OCI-LY7 (cell line): ENCODE data around the gene HOXB3. TPM values are rescaled to one million over a fixed set of nuclear protein-coding genes. Genes with fewer than 3 reads are reported as not detected.

Experiments used
- BruUV-seq: library from RNA; stranded (reverse); fragments of 400-500 nt; replicated peaks from 2 replicates; lab custom pipeline; 2021; lab: Mats Ljungman, UMichigan
- CTCF ChIA-PET: fragments of 300-600 bp; sonication (Branson Sonifier 250); formaldehyde crosslinking; loops from one replicate; lab custom pipeline; 2022; ENCODE audit warnings: antibody characterized with exemption; ENCODE audit not compliant: unreplicated experiment; lab: Charles Lee
- POLR2A ChIA-PET: fragments of 300-600 bp; sonication (Branson Sonifier 250); formaldehyde crosslinking; loops from one replicate; lab custom pipeline; 2022; ENCODE audit warnings: antibody characterized with exemption; lab: Charles Lee
- DNase-seq: peaks from one replicate; pipeline ENCODE4 v3.0.0-alpha.2; 2015; ENCODE audit warnings: low spot score
- H2AFZ ChIP-seq: fragments of 200-600 bp; sonication (generic), shearing (Covaris generic); 2 replicates; pipeline ENCODE4 v1.6.1; 2014; ENCODE audit warnings: mild to moderate bottlenecking, antibody characterized with exemption, low read length, moderate library complexity
- H3K27ac ChIP-seq: fragments of 200-600 bp; sonication (generic); 2 replicates; pipeline ENCODE4 v1.5.1; 2014; ENCODE audit warnings: mixed run types, low read depth, mild to moderate bottlenecking, moderate library complexity, low read length, inconsistent platforms; ENCODE audit not compliant: poor library complexity, severe bottlenecking
- H3K36me3 ChIP-seq: fragments of 200-600 bp; sonication (generic); 2 replicates; pipeline ENCODE4 v1.6.1; 2014; ENCODE audit warnings: mild to moderate bottlenecking, antibody characterized with exemption, low read length, moderate library complexity, mixed read lengths; ENCODE audit not compliant: insufficient read depth
- H3K4me1 ChIP-seq: fragments of 200-600 bp; sonication (generic); 2 replicates; pipeline ENCODE4 v1.5.1; 2014; ENCODE audit warnings: mild to moderate bottlenecking, low read length; ENCODE audit not compliant: insufficient read depth, poor library complexity, severe bottlenecking
- H3K4me2 ChIP-seq: fragments of 200-600 bp; sonication (generic); 2 replicates; pipeline ENCODE4 v1.6.1; 2014; ENCODE audit warnings: mild to moderate bottlenecking, low read length
- H3K4me3 ChIP-seq: fragments of 200-600 bp; sonication (generic); 2 replicates; pipeline ENCODE4 v1.5.1; 2014; ENCODE audit warnings: mild to moderate bottlenecking, low read depth, low read length; ENCODE audit not compliant: poor library complexity, severe bottlenecking
- H3K79me2 ChIP-seq: fragments of 200-600 bp; sonication (generic); 2 replicates; pipeline ENCODE4 v1.6.1; 2016; ENCODE audit warnings: low read depth, mild to moderate bottlenecking, low read length, moderate library complexity, mixed read lengths; ENCODE audit not compliant: insufficient read depth
- H3K9me2 ChIP-seq: fragments of 200-600 bp; sonication (generic); 2 replicates; pipeline ENCODE4 v1.6.1; 2016; ENCODE audit warnings: mild to moderate bottlenecking, low read length, mixed read lengths; ENCODE audit not compliant: insufficient read depth
- H3K9me3 ChIP-seq: fragments of 200-600 bp; sonication (generic); 2 replicates; pipeline ENCODE4 v1.6.1; 2014; ENCODE audit warnings: mild to moderate bottlenecking, mixed run types, low read length, mixed read lengths
- H4K20me1 ChIP-seq: fragments of 200-600 bp; sonication (generic); 2 replicates; pipeline ENCODE4 v1.6.1; 2014; ENCODE audit warnings: mild to moderate bottlenecking, antibody characterized with exemption, low read length, moderate library complexity, mixed read lengths; ENCODE audit not compliant: insufficient read depth
- EZH2phosphoT487 ChIP-seq: fragments of 200-600 bp; sonication (generic); IDR thresholded peaks from 2 replicates; pipeline ENCODE4 v1.6.1; 2018; ENCODE audit warnings: low read depth, borderline replicate concordance, mild to moderate bottlenecking, mixed run types, antibody characterized with exemption, low read length, moderate library complexity, mixed read lengths
- intact Hi-C: fragments of 100-400 bp; cut with micrococcal nuclease; formaldehyde crosslinking; loops from one replicate; pipeline ENCODE4 v1.10.0; 2022; ENCODE audit not compliant: unreplicated experiment
- total RNA-seq, 2 experiments: library from RNA; depleted of rRNA in 1 of 2; stranded (reverse); fragments of >200 nt in 1 of 2; shearing (Covaris generic) in 1 of 2; gene quantifications; 2 replicates each; pipeline ENCODE4 v1.2.3, GENCODE V29; 2014 to 2022
- TF ChIP-seq, protein P1 (sequence below): fragments of 200-600 bp; sonication (generic); conservative IDR thresholded peaks from 2 replicates; pipeline ENCODE4 v1.5.1; 2014; ENCODE audit warnings: mild to moderate bottlenecking, antibody characterized with exemption, low read length, moderate library complexity, mixed read lengths

HOXB3 gene
- total RNA-seq, 2 experiments from 2014 or later = 7.7 to 13.0 TPM

DNA sequence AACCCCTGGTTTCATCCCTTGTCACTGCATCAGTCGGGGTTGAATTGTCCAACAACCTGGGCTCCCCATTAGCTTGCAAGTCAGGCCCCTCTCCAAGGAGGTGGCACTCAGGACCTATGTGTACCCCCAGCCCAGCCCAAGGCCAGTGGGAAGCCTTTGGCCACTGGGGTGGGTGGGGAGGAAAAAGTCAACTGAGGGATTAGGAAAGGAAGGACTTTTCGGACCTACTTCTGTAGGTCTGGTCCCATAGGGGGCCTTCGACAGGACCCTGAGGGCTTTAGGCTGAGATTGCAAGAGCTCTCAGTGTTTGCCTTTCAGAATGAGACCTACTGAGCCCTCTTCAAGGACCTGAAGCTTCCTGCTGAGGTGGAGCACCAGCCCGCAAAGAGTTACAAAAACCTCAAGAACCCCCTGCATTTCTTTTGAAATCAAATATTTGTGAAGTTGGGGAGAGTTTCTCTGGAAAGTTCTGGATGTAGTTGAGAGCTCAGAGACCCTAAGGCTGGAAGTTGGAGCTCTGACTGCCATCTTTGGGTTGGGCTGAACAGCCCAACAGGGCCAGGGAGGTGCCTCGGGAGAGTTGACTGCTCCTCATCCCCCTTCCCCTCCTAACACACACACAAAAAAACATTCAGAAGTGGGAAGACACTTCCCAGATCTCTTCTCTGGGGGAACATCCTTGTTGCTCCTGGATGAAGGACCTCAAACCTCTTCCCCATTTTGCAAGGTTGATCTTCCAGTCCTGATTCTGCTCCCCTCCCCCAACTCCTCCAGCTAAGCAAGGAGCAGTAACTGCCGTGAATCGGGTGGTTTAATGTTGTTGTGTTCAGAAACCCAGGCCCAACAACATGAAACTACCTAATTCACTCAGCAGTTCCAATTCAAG, 41.9 kb upstream of the HOXB3 start:
- intact Hi-C loops = no loop called here
- Histone ChIP-seq H4K20me1 (no peaks in the 10 kb centered on the region), H2AFZ (no peak overlapping the region), H3K36me3 (no peaks in the 10 kb centered on the region), H3K4me3 (no peak overlapping the region), H3K9me3 (no peaks in the 10 kb centered on the region), H3K27ac (no peak overlapping the region), H3K4me2 (no peak overlapping the region), H3K4me1 (no peaks in the 10 kb centered on the region), H3K79me2 (no peaks in the 10 kb centered on the region), H3K9me2 (no peaks in the 10 kb centered on the region)
- TF ChIP-seq, protein P1, sequence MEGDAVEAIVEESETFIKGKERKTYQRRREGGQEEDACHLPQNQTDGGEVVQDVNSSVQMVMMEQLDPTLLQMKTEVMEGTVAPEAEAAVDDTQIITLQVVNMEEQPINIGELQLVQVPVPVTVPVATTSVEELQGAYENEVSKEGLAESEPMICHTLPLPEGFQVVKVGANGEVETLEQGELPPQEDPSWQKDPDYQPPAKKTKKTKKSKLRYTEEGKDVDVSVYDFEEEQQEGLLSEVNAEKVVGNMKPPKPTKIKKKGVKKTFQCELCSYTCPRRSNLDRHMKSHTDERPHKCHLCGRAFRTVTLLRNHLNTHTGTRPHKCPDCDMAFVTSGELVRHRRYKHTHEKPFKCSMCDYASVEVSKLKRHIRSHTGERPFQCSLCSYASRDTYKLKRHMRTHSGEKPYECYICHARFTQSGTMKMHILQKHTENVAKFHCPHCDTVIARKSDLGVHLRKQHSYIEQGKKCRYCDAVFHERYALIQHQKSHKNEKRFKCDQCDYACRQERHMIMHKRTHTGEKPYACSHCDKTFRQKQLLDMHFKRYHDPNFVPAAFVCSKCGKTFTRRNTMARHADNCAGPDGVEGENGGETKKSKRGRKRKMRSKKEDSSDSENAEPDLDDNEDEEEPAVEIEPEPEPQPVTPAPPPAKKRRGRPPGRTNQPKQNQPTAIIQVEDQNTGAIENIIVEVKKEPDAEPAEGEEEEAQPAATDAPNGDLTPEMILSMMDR = no peak
- TF ChIP-seq EZH2phosphoT487 = no peak
- CTCF ChIA-PET = no interaction called here
- POLR2A ChIA-PET = no interaction called here
- DNase-seq = no peak
- no TSS peak for BruUV-seq

DNA sequence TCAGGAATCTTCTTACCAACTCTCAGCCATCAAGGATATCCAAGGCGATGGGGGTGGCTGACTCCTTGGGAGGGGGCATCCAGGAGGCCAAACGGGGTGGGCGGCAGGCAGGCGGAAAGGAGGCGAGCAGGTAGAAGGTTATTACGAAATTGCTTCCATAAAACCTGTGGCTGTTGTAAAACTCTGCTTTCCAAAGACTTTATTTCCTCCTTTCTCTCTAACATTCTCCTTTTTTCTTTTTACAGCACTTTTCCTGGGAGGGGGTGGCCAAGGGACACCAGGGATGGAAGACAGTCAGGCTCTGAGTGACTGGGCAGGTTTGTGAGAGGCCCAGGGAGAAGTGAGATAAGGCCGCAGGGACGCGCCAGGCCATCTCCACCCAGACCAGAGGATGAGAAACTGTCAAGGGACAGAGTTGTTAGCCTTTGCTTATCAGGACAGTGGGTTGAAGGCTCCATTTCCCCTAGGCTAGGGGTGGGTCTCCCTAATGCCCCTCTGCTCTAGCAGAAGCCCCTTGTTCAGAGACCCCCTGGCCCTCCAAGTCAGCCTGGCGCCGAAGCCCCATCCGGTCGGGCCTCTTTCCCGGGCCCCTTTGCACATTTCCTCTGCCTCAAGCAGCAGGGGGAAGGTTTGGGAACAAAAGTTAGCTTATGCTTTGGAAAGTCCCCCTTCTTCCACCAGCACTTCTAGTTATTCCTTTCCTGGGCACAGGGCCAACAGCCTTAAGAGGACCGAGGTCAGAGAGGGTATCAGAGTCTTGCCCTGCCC, 41.1 kb upstream of the HOXB3 start:
- no peak overlapping the region for H3K4me3 ChIP-seq
- no peaks in the 10 kb centered on the region for H4K20me1 ChIP-seq
- no peak for DNase-seq
- no peaks in the 10 kb centered on the region for H3K79me2 ChIP-seq
- H3K9me3 ChIP-seq = no peaks in the 10 kb centered on the region
- ChIA-PET POLR2A (no interaction called here), CTCF (no interaction called here)
- no peak overlapping the region for H2AFZ ChIP-seq
- H3K4me1 ChIP-seq = no peaks in the 10 kb centered on the region
- H3K9me2 ChIP-seq = no peaks in the 10 kb centered on the region
- no peak overlapping the region for H3K27ac ChIP-seq
- no peak overlapping the region for H3K4me2 ChIP-seq
- no TSS peak for BruUV-seq
- no peaks in the 10 kb centered on the region for H3K36me3 ChIP-seq
- intact Hi-C loops = no loop called here
- TF ChIP-seq, protein P1 = no peak
- no peak for TF ChIP-seq EZH2phosphoT487
